Mucosa of gallbladder (tissue), 1 donor: ENCODE measurements around the gene ACCS. TPM values are rescaled to one million over a fixed set of nuclear protein-coding genes. Genes with fewer than 3 reads are reported as not detected.

Experiments
- DNase-seq: peaks from one replicate; pipeline ENCODE4 v3.0.0-alpha.2; 2020; ENCODE audit warnings: low spot score
- total RNA-seq: library from RNA; stranded (reverse); gene quantifications from one replicate; pipeline ENCODE4 v1.2.1, GENCODE V29; 2021
- donor health status: DM: no; HTN: no; CAD: no.

ACCS gene
- total RNA-seq, 1 donor from 2014 or later, result 28.1 TPM

GRCh38 chr11:44037658-44037998 lies 28.4 kb upstream of the ACCS start:
- DNase-seq, result no peak

DNA sequence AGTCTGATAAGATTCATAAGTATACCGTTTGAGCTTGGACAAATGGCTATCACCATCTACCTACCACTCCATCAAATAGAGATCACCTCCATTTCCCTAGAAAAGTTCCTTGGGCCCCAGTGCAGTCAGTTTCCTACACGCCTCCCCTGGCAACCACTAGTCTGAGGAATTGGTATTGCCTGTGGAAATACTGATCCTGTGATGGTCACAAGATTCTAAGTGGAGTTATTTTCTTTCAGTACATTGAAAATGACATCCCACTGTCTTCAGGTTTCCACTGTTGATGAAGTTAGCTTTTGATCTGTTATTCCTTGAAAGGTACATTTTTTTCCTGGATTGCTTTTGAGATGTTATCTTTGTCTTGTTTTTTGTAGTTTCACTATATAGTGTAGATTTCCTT lies 22.9 kb upstream of the ACCS start:
- DNase-seq, result no peak

GRCh38 chr11:44046182-44046581 lies 19.9 kb upstream of the ACCS start:
- DNase-seq, result no peak

- no peak for DNase-seq
Observed at GRCh38 chr11:44047298-44047697, 18.8 kb upstream of the ACCS start.

- no peak for DNase-seq
Observed at GRCh38 chr11:44047931-44048431, 18.1 kb upstream of the ACCS start, which contains the start of gene ACCSL. Gene ACCSL (plus strand): TSS chr11:44047981. CDS start chr11:44048037, 56 bp downstream.

- no peak for DNase-seq
Observed at GRCh38 chr11:44049832-44050231, 16.2 kb upstream of the ACCS start.

- no peak for DNase-seq
Observed at GRCh38 chr11:44051171-44051570, 14.9 kb upstream of the ACCS start.

DNA sequence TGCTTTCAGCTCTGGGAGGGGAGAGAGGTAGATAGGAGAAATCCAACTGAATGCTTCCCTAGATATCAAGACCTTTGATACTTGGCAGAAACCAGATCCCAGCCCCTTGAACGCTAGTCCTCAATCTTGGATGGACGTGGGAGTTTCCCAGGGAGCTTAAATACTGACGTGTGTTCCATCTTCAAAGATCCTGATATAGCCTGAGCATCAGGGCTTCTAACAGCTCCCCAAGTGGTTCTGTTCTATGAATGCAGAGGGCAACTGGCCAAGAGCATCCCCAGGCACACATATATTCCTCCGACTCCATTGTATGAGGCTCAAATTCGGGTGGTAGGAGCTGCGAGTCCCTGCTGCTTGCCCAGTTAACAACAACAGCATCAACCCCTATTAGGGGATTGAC lies 8.7 kb upstream of the ACCS start:
- no peak for DNase-seq

DNA sequence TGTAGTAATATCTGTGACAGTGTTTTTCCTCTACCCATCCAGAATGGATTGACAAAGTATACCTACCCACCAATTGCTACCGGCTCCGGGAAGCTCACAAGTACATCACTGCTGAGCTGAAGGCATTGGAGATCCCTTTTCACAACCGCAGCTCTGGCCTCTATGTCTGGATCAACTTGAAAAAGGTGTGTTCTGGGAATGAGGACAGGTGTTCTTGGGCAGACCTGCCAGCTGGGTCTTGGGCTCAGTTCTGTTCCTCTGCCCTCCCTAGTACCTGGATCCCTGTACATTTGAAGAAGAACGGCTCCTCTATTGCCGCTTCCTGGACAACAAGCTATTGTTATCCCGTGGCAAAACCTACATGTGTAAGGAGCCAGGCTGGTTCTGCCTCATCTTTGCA lies 7.8 kb upstream of the ACCS start:
- DNase-seq, result no peak

- no peak for DNase-seq
Observed at GRCh38 chr11:44065161-44065661, 859 bp upstream of the ACCS start.

DNA sequence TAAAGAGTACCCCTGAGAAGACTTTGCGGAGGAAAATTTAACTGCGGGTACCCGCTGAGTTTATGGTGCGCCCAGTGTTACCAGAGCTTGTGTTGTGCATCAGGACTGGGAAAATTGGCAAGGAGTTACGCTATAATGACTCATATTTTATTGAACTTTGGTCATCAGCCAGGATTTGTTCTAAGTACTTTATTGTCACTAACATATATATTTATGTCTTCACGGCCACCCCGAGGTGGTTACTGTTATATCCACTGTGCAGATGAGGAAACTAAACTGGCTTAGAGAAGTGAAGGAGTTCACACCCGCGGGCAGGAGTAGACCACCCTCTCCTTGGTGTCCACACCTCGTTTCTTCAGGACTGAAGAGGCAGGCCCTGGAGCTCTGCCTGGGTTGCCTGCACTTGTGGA lies 667 bp downstream of the ACCS start:
- DNase-seq, result no peak

DNA sequence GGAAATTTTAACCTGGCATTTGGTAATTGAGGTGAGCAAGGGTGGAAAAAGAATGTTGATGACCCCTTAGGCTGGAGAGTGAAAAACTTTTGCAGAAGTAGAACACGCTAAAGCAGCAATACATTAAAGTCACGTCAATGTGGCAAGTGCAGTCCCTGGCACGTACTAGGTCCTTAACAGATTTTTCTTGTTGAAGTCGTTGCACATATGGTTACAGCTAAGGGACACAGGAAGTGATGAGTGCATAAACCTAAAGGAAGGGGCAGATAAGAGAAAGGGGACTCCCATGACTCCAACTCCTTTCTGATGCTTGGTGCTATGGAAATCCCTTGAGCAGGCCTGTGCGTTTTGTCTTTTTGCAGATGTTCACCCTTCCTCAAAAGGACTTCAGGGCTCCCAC lies 1.2 kb downstream of the ACCS start:
- DNase-seq, result no peak

- no peak for DNase-seq
Observed at GRCh38 chr11:44068180-44068579, 2.1 kb downstream of the ACCS start.

DNA sequence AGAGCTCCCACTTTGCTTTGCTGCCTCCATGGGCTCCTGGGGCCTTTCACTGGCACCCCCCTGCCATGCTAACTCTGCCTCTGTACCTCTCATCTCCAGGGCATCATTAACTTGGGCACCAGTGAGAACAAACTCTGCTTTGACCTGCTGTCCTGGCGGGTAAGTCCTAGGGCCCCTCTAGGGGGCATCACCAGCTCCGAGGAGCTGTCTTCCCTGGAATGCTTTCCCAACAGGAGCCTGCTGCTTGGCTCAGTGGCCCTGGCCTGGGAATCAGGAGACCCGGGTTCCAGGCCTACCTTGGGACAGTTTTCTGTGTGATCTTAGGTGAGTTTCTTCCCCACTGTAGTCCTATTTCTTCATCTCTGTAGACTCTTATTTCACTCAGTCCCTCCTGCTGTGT lies 5.1 kb downstream of the ACCS start:
- no peak for DNase-seq

DNA sequence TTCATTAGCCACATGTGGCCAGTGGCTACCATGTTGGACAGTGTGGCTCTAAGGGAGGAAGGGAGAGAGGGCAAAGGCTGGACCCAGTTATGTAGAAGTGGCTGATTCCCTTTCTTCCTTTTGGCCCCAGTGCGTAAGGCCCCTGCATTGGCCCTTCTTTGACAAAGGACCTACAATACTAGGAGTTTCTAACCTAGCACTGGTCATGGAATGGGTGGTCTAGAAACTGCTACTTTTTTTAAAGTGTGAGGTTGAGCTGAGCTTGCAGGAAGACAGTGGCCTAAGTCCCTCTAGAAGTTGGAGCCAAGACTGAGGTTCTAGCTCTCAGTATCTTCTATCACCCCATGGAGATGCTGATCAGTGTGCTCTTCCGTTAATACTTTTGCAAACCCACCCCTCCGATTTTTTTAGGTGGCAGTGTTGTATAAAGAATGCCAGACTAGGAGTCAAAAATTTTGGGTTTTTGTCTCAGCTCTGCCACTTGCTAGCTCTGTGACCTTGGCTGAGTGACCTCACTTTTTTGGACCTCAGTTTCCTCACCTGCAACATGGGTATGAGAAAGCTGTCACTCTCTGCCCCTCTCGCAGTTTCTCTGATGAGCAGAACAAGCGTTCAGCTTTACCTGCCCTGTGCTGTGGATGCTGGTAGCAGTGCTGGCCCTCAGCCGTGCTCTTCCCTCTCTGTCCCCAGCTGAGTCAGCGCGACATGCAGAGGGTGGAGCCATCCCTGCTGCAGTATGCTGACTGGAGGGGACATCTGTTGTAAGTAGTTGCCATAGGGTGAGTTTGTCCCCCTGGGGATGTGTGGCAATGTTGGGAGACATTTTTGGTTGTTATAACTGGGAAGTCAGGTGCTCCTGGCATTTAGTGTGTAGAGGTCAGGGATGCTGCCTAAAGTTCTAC lies 6.9 kb downstream of the ACCS start:
- DNase-seq, result no peak

DNA sequence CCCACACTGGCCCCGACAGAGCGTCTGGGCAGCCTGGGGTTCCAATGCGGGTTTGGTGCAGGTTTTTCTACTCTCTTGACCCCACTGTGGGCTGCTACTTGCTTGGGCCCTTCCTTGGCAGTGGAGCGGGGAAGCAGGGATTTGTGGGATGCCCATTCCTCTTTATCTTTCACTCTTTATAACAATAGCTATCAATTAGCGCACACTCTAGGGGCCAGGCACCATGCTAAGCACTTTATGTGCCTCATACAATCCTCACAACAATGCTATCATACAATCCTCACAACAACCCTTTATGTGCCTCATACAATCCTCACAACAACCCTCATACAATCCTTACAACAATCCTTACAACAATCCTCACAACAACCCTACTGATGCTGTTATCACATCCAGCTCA lies 12.7 kb downstream of the ACCS start:
- DNase-seq, result no peak

DNA sequence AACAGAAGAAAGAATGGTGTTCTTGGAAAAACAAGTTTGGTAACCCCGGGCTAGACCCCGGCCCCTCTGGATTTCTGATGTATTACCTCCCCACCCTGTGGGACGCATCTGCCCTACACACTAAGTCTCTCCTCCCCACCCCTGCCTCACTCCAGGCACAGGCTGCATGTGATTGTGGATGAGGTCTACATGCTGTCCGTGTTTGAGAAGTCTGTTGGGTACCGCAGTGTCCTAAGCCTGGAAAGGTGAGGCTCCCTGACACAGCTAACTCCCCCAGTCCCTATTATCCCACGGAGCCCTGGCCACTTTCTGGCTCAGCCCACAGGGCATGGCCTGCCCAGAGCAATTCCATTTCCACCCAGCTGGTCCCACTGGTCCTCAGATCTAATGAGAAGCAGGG lies 13.3 kb downstream of the ACCS start:
- DNase-seq, result no peak

DNA sequence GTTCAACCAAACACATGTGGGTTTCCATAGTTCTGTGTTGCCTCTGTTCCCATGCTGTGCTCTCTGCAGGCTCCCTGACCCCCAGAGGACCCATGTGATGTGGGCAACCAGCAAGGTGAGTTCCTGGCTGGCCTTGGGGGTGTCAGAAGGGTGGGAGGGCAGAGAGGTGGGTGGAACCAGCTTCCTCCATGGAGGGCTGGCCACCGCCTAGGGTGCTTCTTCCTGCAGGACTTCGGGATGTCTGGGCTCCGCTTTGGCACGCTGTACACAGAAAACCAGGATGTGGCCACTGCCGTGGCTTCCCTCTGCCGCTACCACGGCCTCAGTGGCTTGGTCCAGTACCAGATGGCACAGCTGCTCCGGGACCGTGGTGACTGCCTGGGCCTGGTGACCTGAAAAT lies 14.9 kb downstream of the ACCS start:
- DNase-seq, result no peak

DNA sequence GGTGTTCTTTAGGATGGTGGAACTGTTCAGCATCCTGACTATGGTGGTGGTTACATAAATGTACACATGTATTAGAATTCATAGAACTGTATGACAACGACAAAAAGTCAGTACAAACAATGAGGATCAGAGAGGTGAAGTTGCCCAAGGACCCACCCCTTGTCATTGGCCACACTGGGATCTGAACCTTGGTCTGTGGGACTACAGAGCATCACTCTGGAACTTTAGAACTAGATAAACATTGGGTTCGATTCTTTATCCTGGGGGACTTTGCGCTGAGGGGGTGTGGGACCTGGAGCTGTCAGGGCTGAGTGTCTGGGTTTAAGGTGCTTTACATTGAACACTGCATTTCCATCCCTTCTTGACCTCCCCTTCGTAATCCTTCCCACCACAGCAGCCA lies 16.6 kb downstream of the ACCS start:
- no peak for DNase-seq

- DNase-seq, result no peak
Observed at GRCh38 chr11:44083433-44083832, 17.4 kb downstream of the ACCS start.

DNA sequence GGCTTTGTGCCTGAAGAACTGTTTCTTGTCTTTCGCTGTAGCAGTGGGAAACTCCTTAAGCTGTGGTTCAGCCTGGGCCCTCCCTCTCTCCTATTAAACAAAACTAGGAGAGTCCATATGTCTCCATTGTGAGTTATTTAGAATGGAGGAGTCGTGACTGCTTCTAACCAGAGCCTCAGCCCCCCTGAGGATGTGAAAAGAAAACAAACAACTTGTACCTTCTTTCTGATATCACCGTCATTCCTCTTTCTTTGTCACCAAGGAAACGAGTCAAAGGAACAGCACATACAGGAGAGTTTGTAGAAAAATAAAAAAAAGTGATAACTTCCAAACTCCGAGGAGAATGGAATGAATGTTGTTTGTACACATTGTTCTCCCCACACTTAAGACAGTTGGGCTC lies 17.8 kb downstream of the ACCS start:
- DNase-seq, result no peak

- no peak for DNase-seq
Observed at GRCh38 chr11:44085330-44085729, 19.3 kb downstream of the ACCS start.

GRCh38 chr11:44088377-44088776 lies 22.3 kb downstream of the ACCS start:
- DNase-seq, result no peak

- DNase-seq, result no peak
Observed at GRCh38 chr11:44088871-44089270, 22.8 kb downstream of the ACCS start.
